SK-N-SH (cell line): ENCODE results near the gene HBEGF. TPM values are rescaled to one million over a fixed set of nuclear protein-coding genes. Genes with fewer than 3 reads are reported as not detected.

ENCODE experiments used
- CTCF ChIA-PET: fragments of 300-600, 350-600 bp; formaldehyde crosslinking; extraction: SDS; loops from one replicate; lab custom pipeline; 2021; lab: Yijun Ruan, JAX
- POLR2A ChIA-PET: fragments of 350-600 bp; sonication (Branson Sonifier 250); formaldehyde crosslinking; extraction: SDS; loops from one replicate; lab custom pipeline; 2020; ENCODE audit warnings: antibody characterized with exemption, inconsistent platforms; lab: Yijun Ruan, JAX
- DNase-seq: peaks from one replicate; pipeline ENCODE4 v3.0.0; 2012
- H2AFZ ChIP-seq: fragments of 200-600 bp; sonication (generic); 2 replicates; pipeline ENCODE4 v1.8.1; 2016; ENCODE audit warnings: antibody characterized with exemption, mild to moderate bottlenecking, low read depth
- H3F3A ChIP-seq: fragments of 200-600 bp; sonication (generic); replicated peaks from 2 replicates; pipeline ENCODE3; 2016; ENCODE audit warnings: antibody characterized with exemption, mild to moderate bottlenecking; ENCODE audit not compliant: insufficient read depth
- H3K27ac ChIP-seq, 2 experiments: fragments of 200-500 bp in 1 of 2; fragments of 200-600 bp in 1 of 2; sonication (Bioruptor generic) in 1 of 2; sonication (generic), shearing (Covaris generic) in 1 of 2; 2 replicates each; pipeline versions ENCODE4 v1.5.1 to v1.6.1; 2014 to 2016; ENCODE audit warnings: low read depth in 2 of 2, inconsistent platforms in 1 of 2, low read length in 1 of 2, mild to moderate bottlenecking in 1 of 2, mixed read lengths in 1 of 2
- H3K27me3 ChIP-seq: fragments of 200-600 bp; sonication (generic), shearing (Covaris generic); 2 replicates; pipeline ENCODE4 v1.6.1; 2016; ENCODE audit warnings: mixed run types; ENCODE audit not compliant: insufficient read depth
- H3K36me3 ChIP-seq, 2 experiments: fragments of 200-500 bp in 1 of 2; fragments of 200-600 bp in 1 of 2; sonication (Bioruptor generic) in 1 of 2; sonication (generic) in 1 of 2; replicated peaks in 1 of 2; 2 replicates each; pipeline versions ENCODE3 to v1.5.1; 2014 to 2016; ENCODE audit warnings: low read length in 1 of 2, mild to moderate bottlenecking in 1 of 2; ENCODE audit not compliant: insufficient read depth in 2 of 2, control insufficient read depth in 1 of 2
- H3K4me1 ChIP-seq, 2 experiments: fragments of 200-500 bp in 1 of 2; fragments of 200-600 bp in 1 of 2; sonication (Bioruptor generic) in 1 of 2; sonication (generic), shearing (Covaris generic) in 1 of 2; 2 replicates each; pipeline versions ENCODE4 v1.5.1 to v1.6.1; 2014 to 2016; ENCODE audit warnings: low read depth in 1 of 2, low read length in 1 of 2, mixed run types in 1 of 2; ENCODE audit not compliant: insufficient read depth in 2 of 2, control insufficient read depth in 1 of 2
- H3K4me2 ChIP-seq: fragments of 200-600 bp; sonication (generic), shearing (Covaris generic); 2 replicates; pipeline ENCODE4 v1.6.1; 2017; ENCODE audit warnings: mixed run types
- H3K4me3 ChIP-seq, 2 experiments: fragments of 200-500 bp in 1 of 2; fragments of 200-600 bp in 1 of 2; sonication (Bioruptor generic) in 1 of 2; sonication (generic), shearing (Covaris generic) in 1 of 2; 2 replicates each; pipeline versions ENCODE4 v1.5.1 to v1.8.1; 2014 to 2016; ENCODE audit warnings: low read depth in 2 of 2, inconsistent platforms in 1 of 2, low read length in 1 of 2, mild to moderate bottlenecking in 1 of 2, mixed read lengths in 1 of 2, moderate library complexity in 1 of 2
- H3K79me2 ChIP-seq: fragments of 200-600 bp; sonication (generic); 2 replicates; pipeline ENCODE4 v1.8.1; 2017; ENCODE audit warnings: mild to moderate bottlenecking; ENCODE audit not compliant: insufficient read depth
- H3K9ac ChIP-seq: fragments of 200-600 bp; sonication (generic); 2 replicates; pipeline ENCODE4 v1.6.1; 2017; ENCODE audit warnings: mixed run types
- H3K9me2 ChIP-seq: fragments of 200-600 bp; sonication (generic); 2 replicates; pipeline ENCODE4 v1.6.1; 2017; ENCODE audit warnings: mixed run types
- H3K9me3 ChIP-seq: fragments of 200-600 bp; sonication (generic); 2 replicates; pipeline ENCODE4 v1.6.1; 2017; ENCODE audit warnings: mixed run types, mild to moderate bottlenecking, moderate library complexity
- H4K20me1 ChIP-seq: fragments of 200-600 bp; sonication (generic); 2 replicates; pipeline ENCODE4 v1.6.1; 2017; ENCODE audit warnings: mild to moderate bottlenecking, mixed run types; ENCODE audit not compliant: insufficient read depth
- CHD2 ChIP-seq: fragments of 150-350 bp; IDR thresholded peaks from 2 replicates; pipeline ENCODE4 v1.6.1; 2018; ENCODE audit warnings: low read length; ENCODE audit not compliant: partially characterized antibody
- EP300 ChIP-seq, 2 experiments: IDR thresholded peaks; 2 replicates each; pipeline versions ENCODE4 v1.4.0 to v1.6.1; 2012; ENCODE audit warnings: borderline replicate concordance in 1 of 2, low read depth in 1 of 2, low read length in 1 of 2
- EZH2phosphoT487 ChIP-seq: fragments of 200-600 bp; sonication (generic); IDR thresholded peaks from 2 replicates; pipeline ENCODE4 v1.6.1; 2017; ENCODE audit warnings: low read depth, mixed run types, mild to moderate bottlenecking, antibody characterized with exemption, moderate library complexity, borderline replicate concordance
- GABPA ChIP-seq: IDR thresholded peaks from 2 replicates; pipeline ENCODE4 v1.4.0; 2012; ENCODE audit warnings: low read depth, mild to moderate bottlenecking
- MXI1 ChIP-seq: IDR thresholded peaks from 2 replicates; pipeline ENCODE4 v1.6.1; 2012; ENCODE audit warnings: mild to moderate bottlenecking, low read depth, low read length, improper control_type of control experiment
- NFIC ChIP-seq: IDR thresholded peaks from 2 replicates; pipeline ENCODE4 v1.4.0; 2012; ENCODE audit warnings: borderline replicate concordance
- NRF1 ChIP-seq: IDR thresholded peaks from 2 replicates; pipeline ENCODE4 v1.6.1; 2012; ENCODE audit warnings: low read depth, mild to moderate bottlenecking, low read length
- RAD21 ChIP-seq: IDR thresholded peaks from 2 replicates; pipeline ENCODE4 v1.6.1; 2012; ENCODE audit warnings: mild to moderate bottlenecking, low read length
- RXRA ChIP-seq: IDR thresholded peaks from 2 replicates; pipeline ENCODE4 v1.4.0; 2012; ENCODE audit warnings: low read depth, mild to moderate bottlenecking, borderline replicate concordance
- TAF1 ChIP-seq: IDR thresholded peaks from 2 replicates; pipeline ENCODE4 v1.6.1; 2012; ENCODE audit warnings: low read depth, mild to moderate bottlenecking, low read length, moderate library complexity, borderline replicate concordance
- WGBS: methylation state at CpG from one replicate; pipeline ENCODE4 v1.1.6; 2017; ENCODE audit warnings: low lambda C conversion rate; 5-methylcytosine and 5-hydroxymethylcytosine counted together
- polyA plus RNA-seq, 3 experiments: library from polyadenylated mRNA; depleted of rRNA; stranded (reverse); fragments of >200 nt; gene quantifications; 2 replicates each; pipeline ENCODE4 v1.2.3, GENCODE V29; 2012
- TF ChIP-seq, protein P1 (sequence below): IDR thresholded peaks from 2 replicates; pipeline ENCODE4; 2012
- TF ChIP-seq, protein P2 (sequence below): IDR thresholded peaks from 2 replicates; pipeline ENCODE4 v1.4.0; 2012; ENCODE audit warnings: low read depth
- TF ChIP-seq, protein P3 (sequence below): fragments of 150-350 bp; IDR thresholded peaks from 2 replicates; pipeline ENCODE4 v1.6.1; 2016; ENCODE audit warnings: mild to moderate bottlenecking, low read depth, low read length
- TF ChIP-seq, protein P4 (sequence below): IDR thresholded peaks from 2 replicates; pipeline ENCODE4 v1.6.1; 2012; ENCODE audit warnings: mild to moderate bottlenecking, low read depth, low read length, moderate library complexity
- TF ChIP-seq, protein P5 (sequence below): fragments of 150-350 bp; IDR thresholded peaks from 2 replicates; pipeline ENCODE4 v1.6.1; 2017; ENCODE audit warnings: antibody characterized with exemption, low read length, low read depth, borderline replicate concordance

Gene HBEGF
- polyA plus RNA-seq, 1 of the 3 experiments (the other 2 are of a cell fraction): 59.8 TPM

DNA sequence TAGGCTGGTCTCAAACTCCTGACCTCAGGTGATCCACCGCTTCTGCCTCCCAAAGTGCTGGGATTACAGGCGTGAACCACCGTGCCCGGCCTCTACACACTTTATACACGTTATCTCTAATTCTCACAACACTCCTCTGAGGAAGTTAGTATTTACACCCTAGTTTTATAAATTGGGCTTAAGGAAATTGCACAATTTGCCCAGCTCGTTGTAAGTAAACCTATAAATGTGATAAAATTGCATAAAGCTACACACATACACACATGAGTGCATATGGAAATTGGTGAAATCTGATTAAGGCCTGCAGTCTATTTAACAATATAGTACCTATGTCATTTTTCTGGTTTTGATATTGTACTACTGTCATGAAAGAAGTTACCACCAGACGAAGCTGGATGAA lies 9.1 kb upstream of the HBEGF start:
- WGBS: 92% methylated on average over 7 of the region's 7 CpGs
- no peak overlapping the region for H3K4me3 ChIP-seq

More for the DNA sequence above, 9.1 kb upstream of the HBEGF start:
- no peaks in the 10 kb centered on the region for H3K9me2 ChIP-seq
- POLR2A ChIA-PET: interaction anchor here (0.9 kb wide), 1 partner anchor 9 kb away, joined by 3 read pairs; the partner anchor contains the start of gene HBEGF
- TF ChIP-seq, protein P1, sequence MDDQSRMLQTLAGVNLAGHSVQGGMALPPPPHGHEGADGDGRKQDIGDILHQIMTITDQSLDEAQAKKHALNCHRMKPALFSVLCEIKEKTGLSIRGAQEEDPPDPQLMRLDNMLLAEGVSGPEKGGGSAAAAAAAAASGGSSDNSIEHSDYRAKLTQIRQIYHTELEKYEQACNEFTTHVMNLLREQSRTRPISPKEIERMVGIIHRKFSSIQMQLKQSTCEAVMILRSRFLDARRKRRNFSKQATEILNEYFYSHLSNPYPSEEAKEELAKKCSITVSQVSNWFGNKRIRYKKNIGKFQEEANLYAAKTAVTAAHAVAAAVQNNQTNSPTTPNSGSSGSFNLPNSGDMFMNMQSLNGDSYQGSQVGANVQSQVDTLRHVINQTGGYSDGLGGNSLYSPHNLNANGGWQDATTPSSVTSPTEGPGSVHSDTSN: no peak
- TF ChIP-seq, protein P2, sequence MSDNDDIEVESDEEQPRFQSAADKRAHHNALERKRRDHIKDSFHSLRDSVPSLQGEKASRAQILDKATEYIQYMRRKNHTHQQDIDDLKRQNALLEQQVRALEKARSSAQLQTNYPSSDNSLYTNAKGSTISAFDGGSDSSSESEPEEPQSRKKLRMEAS: no peak
- no peak for TF ChIP-seq CHD2
- TF ChIP-seq TAF1: no peak
- no peak for TF ChIP-seq RXRA
- no peak for TF ChIP-seq RAD21
- no peak for TF ChIP-seq EP300 (IDR thresholded peaks at IDR 0.05; ENCODE audit: borderline replicate concordance in 1 of 2, low read depth in 1 of 2, low read length in 1 of 2)
- TF ChIP-seq NFIC: no peak
- TF ChIP-seq, protein P3, sequence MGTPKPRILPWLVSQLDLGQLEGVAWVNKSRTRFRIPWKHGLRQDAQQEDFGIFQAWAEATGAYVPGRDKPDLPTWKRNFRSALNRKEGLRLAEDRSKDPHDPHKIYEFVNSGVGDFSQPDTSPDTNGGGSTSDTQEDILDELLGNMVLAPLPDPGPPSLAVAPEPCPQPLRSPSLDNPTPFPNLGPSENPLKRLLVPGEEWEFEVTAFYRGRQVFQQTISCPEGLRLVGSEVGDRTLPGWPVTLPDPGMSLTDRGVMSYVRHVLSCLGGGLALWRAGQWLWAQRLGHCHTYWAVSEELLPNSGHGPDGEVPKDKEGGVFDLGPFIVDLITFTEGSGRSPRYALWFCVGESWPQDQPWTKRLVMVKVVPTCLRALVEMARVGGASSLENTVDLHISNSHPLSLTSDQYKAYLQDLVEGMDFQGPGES: no peak
- no peak for TF ChIP-seq MXI1
- TF ChIP-seq, protein P4, sequence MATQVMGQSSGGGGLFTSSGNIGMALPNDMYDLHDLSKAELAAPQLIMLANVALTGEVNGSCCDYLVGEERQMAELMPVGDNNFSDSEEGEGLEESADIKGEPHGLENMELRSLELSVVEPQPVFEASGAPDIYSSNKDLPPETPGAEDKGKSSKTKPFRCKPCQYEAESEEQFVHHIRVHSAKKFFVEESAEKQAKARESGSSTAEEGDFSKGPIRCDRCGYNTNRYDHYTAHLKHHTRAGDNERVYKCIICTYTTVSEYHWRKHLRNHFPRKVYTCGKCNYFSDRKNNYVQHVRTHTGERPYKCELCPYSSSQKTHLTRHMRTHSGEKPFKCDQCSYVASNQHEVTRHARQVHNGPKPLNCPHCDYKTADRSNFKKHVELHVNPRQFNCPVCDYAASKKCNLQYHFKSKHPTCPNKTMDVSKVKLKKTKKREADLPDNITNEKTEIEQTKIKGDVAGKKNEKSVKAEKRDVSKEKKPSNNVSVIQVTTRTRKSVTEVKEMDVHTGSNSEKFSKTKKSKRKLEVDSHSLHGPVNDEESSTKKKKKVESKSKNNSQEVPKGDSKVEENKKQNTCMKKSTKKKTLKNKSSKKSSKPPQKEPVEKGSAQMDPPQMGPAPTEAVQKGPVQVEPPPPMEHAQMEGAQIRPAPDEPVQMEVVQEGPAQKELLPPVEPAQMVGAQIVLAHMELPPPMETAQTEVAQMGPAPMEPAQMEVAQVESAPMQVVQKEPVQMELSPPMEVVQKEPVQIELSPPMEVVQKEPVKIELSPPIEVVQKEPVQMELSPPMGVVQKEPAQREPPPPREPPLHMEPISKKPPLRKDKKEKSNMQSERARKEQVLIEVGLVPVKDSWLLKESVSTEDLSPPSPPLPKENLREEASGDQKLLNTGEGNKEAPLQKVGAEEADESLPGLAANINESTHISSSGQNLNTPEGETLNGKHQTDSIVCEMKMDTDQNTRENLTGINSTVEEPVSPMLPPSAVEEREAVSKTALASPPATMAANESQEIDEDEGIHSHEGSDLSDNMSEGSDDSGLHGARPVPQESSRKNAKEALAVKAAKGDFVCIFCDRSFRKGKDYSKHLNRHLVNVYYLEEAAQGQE: no peak
- TF ChIP-seq GABPA: no peak
- TF ChIP-seq NRF1: no peak
- no peak for TF ChIP-seq EZH2phosphoT487
- TF ChIP-seq, protein P5, sequence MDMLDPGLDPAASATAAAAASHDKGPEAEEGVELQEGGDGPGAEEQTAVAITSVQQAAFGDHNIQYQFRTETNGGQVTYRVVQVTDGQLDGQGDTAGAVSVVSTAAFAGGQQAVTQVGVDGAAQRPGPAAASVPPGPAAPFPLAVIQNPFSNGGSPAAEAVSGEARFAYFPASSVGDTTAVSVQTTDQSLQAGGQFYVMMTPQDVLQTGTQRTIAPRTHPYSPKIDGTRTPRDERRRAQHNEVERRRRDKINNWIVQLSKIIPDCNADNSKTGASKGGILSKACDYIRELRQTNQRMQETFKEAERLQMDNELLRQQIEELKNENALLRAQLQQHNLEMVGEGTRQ: no peak
- TF ChIP-seq, all 33 proteins: peak for 0
- Histone ChIP-seq H3K9ac (no peak overlapping the region), H3K9me3 (no peaks in the 10 kb centered on the region), H3F3A (peaks cover 7% of the 10 kb centered on the region), H3K27ac (no peak overlapping the region), H3K4me2 (no peak overlapping the region), H2AFZ (no peak overlapping the region), H3K27me3 (no peaks in the 10 kb centered on the region), H4K20me1 (no peaks in the 10 kb centered on the region), H3K79me2 (no peaks in the 10 kb centered on the region), H3K36me3 (no peaks in the 10 kb centered on the region), H3K4me1 (peaks cover 0 to 4% of the 10 kb centered on the region in 2 experiments; a peak in 1 of 4 replicates)
- DNase-seq: no peak
- CTCF ChIA-PET: interaction anchor here (1.1 to 15.0 kb wide), 7 partner anchors 9 to 284 kb away, joined by 3 to 418 read pairs (median 4); partner anchors contain the start of gene HBEGF
